NCI-H1105 treated with DMSO at 0.1 percent for 48 hours (cell line): ENCODE measurements around the gene ZDHHC3.

Experiments used
- DNase-seq: peaks from one replicate; lab custom pipeline; 2025; lab: John Stamatoyannopoulos, UW

ZDHHC3 gene

GRCh38 chr3:44893097-44893496, 82.9 kb downstream of the ZDHHC3 start:
- no peak for DNase-seq

- no peak for DNase-seq
These were observed 83.3 kb downstream of the ZDHHC3 start for GRCh38 chr3:44892689-44893088.

GRCh38 chr3:44890852-44891251, 85.1 kb downstream of the ZDHHC3 start:
- DNase-seq = no peak

GRCh38 chr3:44890258-44890657, 85.7 kb downstream of the ZDHHC3 start:
- DNase-seq = no peak

DNA sequence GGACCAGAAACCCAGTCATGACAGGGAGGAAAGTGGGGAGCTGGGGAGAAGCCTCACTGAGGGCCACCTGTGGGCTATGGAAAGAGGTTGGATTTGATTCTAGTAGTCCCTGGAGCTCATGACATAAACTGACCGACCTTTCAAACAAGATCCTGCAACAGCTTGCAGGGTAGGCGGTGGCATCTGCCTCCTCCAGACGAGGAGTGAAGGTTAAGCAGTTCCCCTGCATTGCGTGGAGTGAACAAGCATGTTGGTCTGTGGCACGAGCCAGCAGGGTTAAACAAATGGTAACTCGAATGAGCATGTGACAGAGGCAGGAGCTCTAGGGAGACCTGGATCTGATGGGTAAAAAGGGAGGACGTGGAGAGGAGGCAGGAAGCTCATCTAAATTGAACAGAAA, 88.9 kb downstream of the ZDHHC3 start:
- no peak for DNase-seq

DNA sequence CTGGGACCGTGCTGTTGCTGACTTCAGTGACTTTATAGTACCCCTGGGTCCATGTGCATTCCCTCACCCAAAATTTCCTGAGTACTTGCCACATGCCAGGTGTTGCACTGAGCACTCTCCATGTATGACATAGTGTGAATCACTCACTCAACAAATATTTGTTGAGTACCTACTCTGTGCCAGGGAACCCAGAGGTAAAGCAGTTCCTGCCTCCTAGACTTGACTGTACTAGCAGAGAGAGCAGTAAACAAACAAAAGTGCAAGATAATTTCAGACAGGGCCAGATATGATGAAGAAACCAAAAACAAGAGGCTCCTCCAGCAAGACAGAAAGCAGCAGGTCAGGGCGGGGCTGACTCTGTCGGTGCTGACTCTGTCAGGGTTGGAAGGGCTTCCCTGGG, 89.4 kb downstream of the ZDHHC3 start:
- no peak for DNase-seq

DNA sequence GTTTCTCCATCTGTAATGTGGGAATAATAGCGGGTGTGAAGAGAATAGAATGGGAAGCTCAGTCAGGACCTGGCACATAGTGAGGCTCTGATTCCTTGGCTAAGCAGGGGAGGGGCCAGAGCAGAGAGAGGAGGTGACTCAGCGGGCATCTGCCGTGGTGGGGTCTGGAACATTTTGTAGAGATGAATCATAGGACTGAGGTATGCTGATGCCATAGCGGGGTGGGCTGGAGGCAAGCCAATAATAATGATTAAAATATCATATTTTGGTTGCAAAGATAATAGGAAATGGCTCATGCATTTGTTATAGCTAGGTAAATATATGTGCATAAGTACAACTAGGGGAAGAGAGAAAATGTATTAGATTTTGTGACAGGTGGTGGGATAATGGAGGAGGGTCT, 90.4 kb downstream of the ZDHHC3 start:
- DNase-seq = no peak

- DNase-seq = no peak
These were observed 92.0 kb downstream of the ZDHHC3 start for GRCh38 chr3:44883999-44884431.

DNA sequence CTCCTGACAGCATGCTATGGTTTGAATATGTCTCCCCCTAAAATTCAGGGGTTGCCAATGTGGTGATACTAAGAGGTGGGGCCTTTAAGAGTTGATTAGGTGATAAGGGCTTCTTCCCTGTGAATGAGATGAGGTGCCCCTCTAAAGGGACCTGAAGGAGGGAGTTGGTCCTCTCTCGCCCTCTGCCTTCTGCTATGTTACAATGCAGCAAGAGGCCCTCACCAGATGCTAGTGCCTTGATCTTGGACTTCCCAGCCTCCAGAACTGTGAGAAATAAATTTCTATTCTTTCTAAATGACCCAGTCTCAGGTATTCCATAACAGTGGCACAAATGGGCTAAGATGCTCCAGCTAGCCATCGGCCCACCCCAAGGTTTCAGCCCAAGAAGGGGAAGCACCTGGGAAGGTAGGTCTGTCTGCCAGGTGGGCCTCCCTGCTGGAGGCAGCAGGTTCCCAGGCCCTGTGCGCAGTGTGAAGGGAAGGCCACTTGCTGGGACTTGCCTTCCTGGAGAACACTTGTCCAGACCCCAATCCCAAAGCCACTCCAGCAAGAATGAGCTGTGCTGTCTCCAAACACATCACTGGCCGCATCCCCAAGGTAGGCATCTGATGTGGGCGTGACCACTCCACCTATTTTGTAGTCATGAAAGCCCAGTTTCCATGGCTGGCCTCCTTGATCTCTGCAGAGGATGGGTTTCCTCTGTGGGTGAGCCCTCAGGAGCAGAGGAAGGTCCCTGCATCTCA, 92.6 kb downstream of the ZDHHC3 start:
- DNase-seq = no peak

DNA sequence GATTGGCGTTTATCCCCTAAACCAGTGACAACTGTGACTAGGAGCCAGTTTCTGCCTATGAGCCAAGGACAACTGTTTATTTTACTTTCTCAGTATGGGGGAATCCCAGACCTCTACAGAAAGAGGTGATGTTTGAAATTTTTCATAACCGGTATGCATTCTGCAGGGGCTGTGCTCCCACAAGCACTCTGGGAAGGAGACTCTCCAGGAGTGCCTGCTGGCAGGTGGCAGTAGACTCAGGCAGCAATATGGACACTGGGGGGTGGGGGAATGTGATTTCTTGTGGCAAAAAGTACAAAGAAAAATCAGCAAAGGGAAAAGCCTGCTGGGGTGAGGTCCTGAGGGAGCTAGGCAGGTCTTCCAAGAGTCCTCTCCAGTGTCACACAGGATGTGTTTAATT, 95.7 kb downstream of the ZDHHC3 start:
- DNase-seq = no peak

GRCh38 chr3:44877333-44877732, 98.6 kb downstream of the ZDHHC3 start:
- no peak for DNase-seq

GRCh38 chr3:44875596-44875995, 100.4 kb downstream of the ZDHHC3 start:
- no peak for DNase-seq
